SHP77 treated with DMSO at 0.1 percent for 48 hours (cell line): Measurements from ENCODE around the gene FES.
A peak's percentile ranks its signal among the peaks of the same experiment; 100 is the strongest.
"Not testable (repeated sequence)": the region's sequence is repeated elsewhere in the genome, so short reads cannot be mapped to it uniquely, and the experiment has no call there.

Experiments
- DNase-seq: peaks from one replicate; lab custom pipeline; 2025; lab: John Stamatoyannopoulos, UW

Gene FES

GRCh38 chr15:90860942-90861675 is 23.2 kb upstream of the FES start:
- peak; percentile 95 for DNase-seq

GRCh38 chr15:90862487-90862886 is 21.8 kb upstream of the FES start:
- DNase-seq, result no peak

- DNase-seq, result no peak
Measured at GRCh38 chr15:90862964-90863778, 21.1 kb upstream of the FES start.

- no peak for DNase-seq
Measured at GRCh38 chr15:90863987-90864386, 20.3 kb upstream of the FES start.

GRCh38 chr15:90864507-90864906 is 19.8 kb upstream of the FES start:
- no peak for DNase-seq

GRCh38 chr15:90865702-90866101 is 18.6 kb upstream of the FES start:
- DNase-seq, result no peak

- DNase-seq, result peak; percentile 32
Measured at GRCh38 chr15:90866161-90866715, 18.1 kb upstream of the FES start.

- no peak for DNase-seq
Measured at GRCh38 chr15:90866800-90867199, 17.5 kb upstream of the FES start.

- DNase-seq, result peak; percentile 41
Measured at GRCh38 chr15:90868261-90868689, 16.0 kb upstream of the FES start, which contains the start of gene FURIN. TSS of gene FURIN (plus strand) at chr15:90868588. CDS start at chr15:90875741, 7,153 bp downstream.

GRCh38 chr15:90869140-90869541 is 15.2 kb upstream of the FES start:
- DNase-seq, result no peak

GRCh38 chr15:90869601-90870353 is 14.5 kb upstream of the FES start:
- peak; percentile 23 for DNase-seq

- DNase-seq, result no peak
Measured at GRCh38 chr15:90870354-90871138, 13.8 kb upstream of the FES start.

- no peak for DNase-seq
Measured at GRCh38 chr15:90871139-90871715, 13.1 kb upstream of the FES start.

- no peak for DNase-seq
Measured at GRCh38 chr15:90871716-90872485, 12.4 kb upstream of the FES start.

- DNase-seq, result no peak
Measured at GRCh38 chr15:90872486-90873184, 11.7 kb upstream of the FES start.

- no peak for DNase-seq
Measured at GRCh38 chr15:90873488-90873997, 10.8 kb upstream of the FES start.

- DNase-seq, result peak; percentile 81
Measured at GRCh38 chr15:90873998-90874605, 10.2 kb upstream of the FES start.

GRCh38 chr15:90874986-90875385 is 9.3 kb upstream of the FES start:
- not testable (repeated sequence) for DNase-seq

- DNase-seq, result no peak
Measured at GRCh38 chr15:90875549-90875981, 8.7 kb upstream of the FES start.
